Stimulated activated CD4-positive, alpha-beta T cell treated with anti-CD3 and anti-CD28 coated beads, Interleukin-2, amount 100 ng/mL, for 4 hours (primary cell): ENCODE data around the gene MXD3.
"Not testable (repeated sequence)": the region's sequence is repeated elsewhere in the genome, so short reads cannot be mapped to it uniquely, and the experiment has no call there.

Experiments
- DNase-seq: peaks from one replicate; pipeline ENCODE4 v3.0.0-alpha.2; 2020; ENCODE audit warnings: low read depth

The MXD3 gene

DNA sequence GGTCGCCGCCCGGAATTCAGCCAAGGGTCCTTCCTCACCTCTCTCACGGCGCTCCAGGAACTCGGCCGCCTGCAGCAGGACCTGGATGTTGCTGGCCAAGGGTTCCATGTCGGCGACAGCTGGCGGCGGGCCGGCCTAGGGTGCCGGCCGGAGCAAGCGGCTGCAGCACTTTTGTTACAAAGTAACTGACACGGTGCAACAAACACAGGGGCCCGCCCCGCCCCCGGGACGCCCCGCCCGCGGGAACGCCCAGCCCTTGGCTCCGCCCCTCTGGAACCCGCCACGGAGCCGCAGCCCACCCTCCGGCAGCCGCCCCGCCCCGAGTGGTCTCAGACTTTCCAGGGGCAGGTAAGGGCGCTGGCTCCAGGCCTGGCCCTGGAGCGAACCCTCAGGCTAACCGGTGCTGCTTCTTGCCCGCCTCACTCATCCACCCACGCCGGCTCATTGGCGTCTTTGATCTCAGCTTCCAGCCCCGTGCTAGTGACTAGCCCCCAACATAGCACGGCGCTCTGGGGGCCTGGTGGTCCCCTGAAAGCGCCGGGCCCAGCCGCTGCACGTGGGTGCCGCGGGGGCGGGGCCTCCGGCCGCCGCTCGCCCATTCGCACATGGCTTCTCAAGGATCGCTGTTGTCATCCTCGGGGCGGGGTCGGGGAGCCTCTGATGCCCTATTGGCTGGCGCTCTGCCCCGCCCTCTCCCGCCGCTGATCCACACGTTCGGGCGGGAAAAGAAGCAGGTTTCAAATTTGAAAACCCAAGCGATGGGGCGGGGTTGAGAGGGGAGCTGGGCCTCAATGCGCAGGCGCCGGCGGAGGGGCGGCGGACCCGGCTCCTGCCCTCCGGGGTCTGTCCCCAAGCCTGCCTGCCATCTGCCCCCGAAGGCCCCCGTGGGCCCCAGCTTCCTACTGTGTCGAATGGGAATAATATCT lies at the start of gene MXD3:
Gene MXD3, minus strand, starts transcription at position 176 of the 926 bp plus-strand sequence. Its CDS starts 68 bp downstream, at position 108.
- DNase-seq: peak; percentile 92

DNA sequence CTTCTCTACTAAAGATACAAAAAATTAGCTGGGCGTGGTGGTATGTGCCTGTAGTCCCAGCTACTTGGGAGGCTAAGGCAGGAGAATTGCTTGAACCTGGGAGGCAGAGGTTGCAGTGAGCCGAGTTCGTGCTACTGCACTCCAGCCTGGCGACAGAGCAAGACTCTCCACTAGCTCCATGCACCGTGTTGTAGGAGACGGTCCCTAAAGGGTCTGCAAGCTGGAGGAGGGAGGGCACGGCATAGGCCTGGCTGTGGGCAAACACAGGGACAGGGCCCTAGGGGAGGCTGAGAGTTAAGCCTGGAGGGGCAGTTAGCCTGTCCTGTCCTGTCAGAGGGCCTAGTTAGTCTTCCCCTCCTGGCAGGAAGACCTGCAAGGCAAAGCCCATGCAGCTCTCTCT lies 49.0 kb upstream of the MXD3 start:
- DNase-seq: not testable (repeated sequence)

DNA sequence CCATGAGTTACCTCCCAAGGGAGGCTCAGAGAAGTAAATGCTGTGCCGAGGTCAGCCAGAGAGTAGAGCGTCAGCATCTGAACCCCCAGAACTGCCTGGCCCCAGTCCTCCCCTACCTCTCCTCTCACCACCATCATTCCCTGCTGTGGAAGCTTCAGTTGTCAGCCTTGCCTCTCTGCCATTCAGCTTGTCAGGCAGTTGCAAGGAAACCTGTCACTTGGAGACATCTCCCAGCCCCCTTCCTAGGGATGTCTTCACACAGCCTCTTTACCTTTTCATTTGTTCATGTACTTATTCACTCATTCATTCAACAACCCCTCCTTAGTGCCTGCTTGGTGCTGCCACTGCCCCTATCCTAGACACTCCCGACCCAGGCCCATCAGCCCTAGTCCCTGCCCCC lies 48.2 kb upstream of the MXD3 start:
- no peak for DNase-seq

DNA sequence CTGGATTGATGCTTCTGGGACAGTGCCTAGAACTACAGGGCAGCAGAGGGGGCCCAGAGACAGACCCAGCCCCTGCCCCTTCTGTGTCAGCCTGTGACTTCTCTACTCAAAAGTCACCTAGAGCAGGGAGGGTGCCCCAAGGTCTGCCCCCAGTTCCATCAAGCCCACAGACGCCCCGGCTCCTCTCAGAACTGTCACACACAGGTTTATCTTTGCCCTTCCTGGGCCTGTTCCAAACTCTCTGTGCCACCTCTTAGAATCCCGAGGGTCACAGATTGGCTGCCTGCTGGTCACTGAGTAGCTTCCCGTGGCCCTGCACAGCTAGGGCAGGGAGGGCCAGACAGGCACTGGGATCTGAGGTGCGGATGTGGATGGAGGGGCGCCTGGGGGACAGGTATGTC lies 47.8 kb upstream of the MXD3 start:
- no peak for DNase-seq

DNA sequence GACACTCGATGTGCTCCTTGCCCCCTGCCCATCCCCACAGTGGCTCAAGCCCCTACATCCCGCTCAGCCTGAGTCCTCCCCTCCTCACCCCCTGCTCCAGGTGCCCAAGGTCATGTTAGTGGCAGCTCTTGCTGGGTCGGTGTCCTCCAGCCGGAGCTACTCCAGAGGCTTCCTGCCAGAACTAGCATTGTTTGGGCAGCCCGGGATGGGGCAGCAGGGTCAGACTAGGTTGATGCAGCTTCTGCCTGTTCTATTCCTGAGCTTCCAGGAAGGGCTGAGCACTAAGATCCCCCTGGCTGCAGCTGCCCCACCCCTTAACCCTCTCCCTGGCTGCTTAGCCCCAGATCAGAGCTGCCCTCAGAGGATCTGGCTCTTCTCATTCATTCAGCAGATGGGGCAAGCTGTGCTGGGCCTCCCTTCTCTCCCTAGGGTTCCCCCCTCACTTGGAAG lies 46.7 kb upstream of the MXD3 start:
- no peak for DNase-seq

DNA sequence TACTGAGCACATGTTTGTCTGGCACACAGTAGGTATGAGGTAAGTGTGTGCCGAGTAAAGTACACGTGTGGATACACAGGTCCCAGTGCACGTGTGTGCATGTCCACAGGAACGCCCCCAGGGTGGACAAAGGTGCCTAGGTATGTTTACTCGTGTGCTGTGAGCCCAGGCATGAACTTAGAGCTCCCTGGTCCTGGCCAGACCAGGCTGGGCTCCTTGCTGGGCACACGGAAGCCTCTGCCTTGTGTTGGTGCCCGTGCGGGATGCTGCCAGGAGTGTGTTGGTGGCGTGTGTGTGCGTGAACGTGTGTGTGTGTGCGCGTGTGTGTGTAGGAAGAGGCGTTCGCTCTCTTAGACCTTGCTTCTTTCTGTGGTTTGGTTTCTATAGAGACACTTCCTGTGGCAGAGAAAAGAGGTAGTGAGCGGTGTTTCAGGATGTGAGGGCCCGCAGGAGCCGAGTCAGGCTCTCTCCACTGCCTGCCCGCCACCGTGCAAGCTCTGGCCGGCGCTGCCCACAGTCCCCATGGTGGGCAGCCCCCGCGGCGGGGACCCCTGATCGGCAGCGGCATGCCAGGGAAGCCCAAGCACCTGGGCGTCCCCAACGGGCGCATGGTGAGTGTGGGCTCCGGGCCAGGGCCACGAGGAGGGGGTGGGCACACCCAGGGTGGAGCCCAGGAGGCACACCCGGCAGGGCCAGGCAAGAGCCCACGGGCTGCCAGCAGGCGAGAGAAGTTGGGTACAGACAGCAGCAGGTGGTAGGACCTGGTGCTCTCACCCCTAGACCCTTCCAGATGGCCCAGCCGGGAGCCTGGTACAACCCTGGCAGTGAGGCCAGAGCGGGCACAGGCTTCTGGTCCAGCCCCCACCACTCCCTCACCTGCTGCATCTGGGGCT lies 46.0 kb upstream of the MXD3 start, which contains the start of gene RGS14:
Gene RGS14, plus strand, starts transcription at position 466 of the 893 bp plus-strand sequence. Its CDS starts 101 bp downstream, at position 567.
- peak; percentile 44 for DNase-seq

GRCh38 chr5:177357146-177357458 lies 45.4 kb upstream of the MXD3 start:
- DNase-seq: no peak

GRCh38 chr5:177356746-177357145 lies 45.0 kb upstream of the MXD3 start:
- no peak for DNase-seq

DNA sequence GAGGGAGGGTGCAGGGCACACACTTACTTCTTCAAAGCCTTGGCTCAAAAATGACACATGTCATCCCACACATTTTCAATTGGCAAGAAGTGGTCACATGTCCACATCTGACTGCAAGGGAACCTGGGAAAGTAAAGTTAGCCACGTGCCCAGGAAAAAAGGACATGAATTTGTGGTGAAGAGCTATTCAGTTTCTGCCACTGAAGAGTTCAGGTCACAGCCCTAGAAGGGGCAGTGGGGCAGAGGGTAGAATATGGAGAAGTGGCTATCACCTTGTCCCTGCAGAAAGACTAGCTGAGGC lies 44.1 kb upstream of the MXD3 start:
- no peak for DNase-seq

- DNase-seq: no peak
These were observed 43.6 kb upstream of the MXD3 start for GRCh38 chr5:177355162-177355867.

- no peak for DNase-seq
These were observed 43.0 kb upstream of the MXD3 start for GRCh38 chr5:177354711-177355110.

- DNase-seq: no peak
These were observed 42.6 kb upstream of the MXD3 start for GRCh38 chr5:177354256-177354655.

- DNase-seq: no peak
These were observed 41.4 kb upstream of the MXD3 start for GRCh38 chr5:177353093-177353492.

GRCh38 chr5:177351392-177352329 lies 40.0 kb upstream of the MXD3 start, which contains the start of gene LMAN2:
TSS of gene LMAN2 (minus strand) at chr5:177351668. CDS start at chr5:177351647, 21 bp downstream.
- peak; percentile 83 for DNase-seq

GRCh38 chr5:177350776-177351391 lies 39.2 kb upstream of the MXD3 start:
- DNase-seq: no peak

DNA sequence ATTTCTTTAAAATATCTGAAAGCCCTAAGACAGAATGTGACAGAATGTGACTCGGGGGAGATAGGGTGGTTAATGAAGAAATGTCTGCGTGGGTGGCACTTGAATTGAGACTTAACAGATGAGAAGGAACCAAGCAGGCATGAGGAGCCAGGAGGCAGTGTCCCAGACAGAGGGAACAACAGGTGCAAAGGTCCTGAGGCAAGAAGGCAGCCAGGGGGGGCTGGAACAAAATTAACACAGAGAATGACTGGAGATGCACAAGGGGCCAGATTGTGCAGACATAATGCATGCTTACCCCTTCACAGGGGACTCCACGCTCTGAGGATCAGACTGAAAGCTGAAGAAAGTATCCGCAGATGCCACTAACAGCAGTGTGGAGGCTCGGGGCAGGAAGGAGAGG lies 38.1 kb upstream of the MXD3 start:
- no peak for DNase-seq

DNA sequence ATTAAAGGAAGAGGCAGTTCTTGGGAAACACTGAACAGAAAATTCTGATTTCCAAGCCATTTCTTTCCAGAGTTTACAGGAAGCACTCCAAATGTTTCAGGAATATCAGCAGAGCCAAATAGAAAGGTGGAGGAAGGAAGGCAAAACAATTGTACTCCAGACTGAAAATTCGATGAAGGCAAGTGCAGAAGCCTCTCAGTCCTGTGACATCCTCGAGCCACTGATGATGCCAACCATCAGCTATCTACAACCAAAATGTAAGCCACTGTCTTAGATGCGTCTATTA lies 37.6 kb upstream of the MXD3 start:
- no peak for DNase-seq

GRCh38 chr5:177347699-177348098 lies 36.0 kb upstream of the MXD3 start:
- no peak for DNase-seq

DNA sequence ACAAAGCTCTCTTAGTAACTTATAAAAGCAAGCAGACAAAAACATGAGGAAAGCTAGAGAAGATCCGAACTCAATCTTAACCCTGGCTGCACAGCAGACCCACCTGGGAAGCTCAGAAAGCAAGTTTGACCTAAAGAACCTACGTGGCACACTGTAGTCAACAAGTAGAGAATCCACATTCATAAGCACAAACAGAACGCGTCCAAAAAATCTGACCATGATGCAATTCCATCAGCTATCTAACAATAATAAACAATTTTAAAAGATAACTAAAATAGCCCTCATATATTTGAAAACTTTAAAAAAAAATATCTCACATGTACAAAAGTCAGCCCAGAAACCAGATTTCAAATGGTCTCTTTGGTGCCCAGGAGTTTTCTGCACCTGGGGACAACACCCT lies 35.1 kb upstream of the MXD3 start:
- DNase-seq: no peak

DNA sequence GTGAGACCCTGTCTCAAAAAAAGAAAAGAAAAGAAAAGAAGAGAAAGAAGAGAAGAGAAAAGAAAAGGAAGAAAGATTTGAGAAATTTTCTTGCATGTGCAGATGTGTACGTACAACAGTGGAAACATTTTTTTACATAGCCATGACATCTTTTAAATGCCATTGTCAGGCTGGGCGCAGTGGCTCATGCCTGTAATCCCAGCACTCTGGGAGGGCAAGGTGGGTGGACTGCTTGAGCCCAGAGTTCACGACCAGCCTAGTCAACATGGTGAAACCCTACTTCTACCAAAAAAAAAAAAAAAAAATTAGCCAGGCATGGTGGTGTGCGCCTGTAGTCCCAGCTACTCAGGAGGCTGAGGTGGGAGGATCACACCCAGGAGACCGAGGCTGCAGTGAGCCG lies 33.2 kb upstream of the MXD3 start:
- no peak for DNase-seq

GRCh38 chr5:177343777-177344176 lies 32.1 kb upstream of the MXD3 start:
- no peak for DNase-seq
